ENCODE results near the gene SAP30BP. TPM values are rescaled to one million over a fixed set of nuclear protein-coding genes. Genes with fewer than 3 reads are reported as not detected.

SAP30BP gene
- polyA plus RNA-seq, 1 donor (not counting 4 experiments of a cell fraction or from before 2014, with no cell fraction given), result 99.0 TPM

DNA sequence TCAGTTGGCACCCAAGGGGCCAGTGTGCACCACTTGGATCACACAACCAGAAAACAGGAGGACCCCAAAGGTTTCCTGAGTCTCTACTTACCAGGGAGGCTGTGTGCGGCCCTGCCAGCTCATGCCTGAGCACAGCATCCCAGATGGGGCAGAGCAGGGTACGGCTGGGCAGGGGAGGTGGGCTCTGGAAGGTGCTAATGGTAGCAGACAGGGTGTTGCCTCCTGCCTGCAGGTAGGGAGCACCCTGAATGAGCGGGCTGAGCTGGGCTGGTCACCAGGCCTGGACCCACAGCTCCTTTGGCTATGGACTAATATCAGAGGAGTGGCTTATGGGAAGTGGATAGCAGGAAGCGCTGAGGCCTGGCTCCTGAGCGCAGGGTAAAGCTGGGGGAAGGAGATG is 14.8 kb upstream of the SAP30BP start:
- Histone ChIP-seq H3K9me1 (ENCODE audit: control insufficient read depth, extremely low read depth, insufficient read depth, low read length) (no peaks in the 10 kb centered on the region), H3K4me2 (ENCODE audit: control insufficient read depth, extremely low read depth, insufficient read depth, low read depth, low read length) (no peak overlapping the region), H4K20me1 (ENCODE audit: control insufficient read depth, extremely low read depth, insufficient read depth, low read length) (no peaks in the 10 kb centered on the region), H3K27me3 (ENCODE audit: control insufficient read depth, extremely low read depth, insufficient read depth, low read length) (no peaks in the 10 kb centered on the region), H2AFZ (ENCODE audit: control insufficient read depth, low read length) (no peak overlapping the region), H3K4me1 (ENCODE audit: control insufficient read depth, extremely low read depth, insufficient read depth, low read length) (no peaks in the 10 kb centered on the region), H3K4me3 (ENCODE audit: control insufficient read depth in 2 of 3, extremely low read depth in 1 of 3, insufficient read depth in 2 of 3, low read depth in 1 of 3, low read length in 3 of 3) (no peak overlapping the region), H3K9me3 (ENCODE audit: control insufficient read depth, low read depth, low read length) (no peaks in the 10 kb centered on the region), H3K36me3 (ENCODE audit: control insufficient read depth in 2 of 2, extremely low read depth in 1 of 2, insufficient read depth in 2 of 2, low read length in 2 of 2) (peaks cover 17 to 22% of the 10 kb centered on the region in 2 experiments), H3K27ac (ENCODE audit: control insufficient read depth, insufficient read depth, low read length) (no peak overlapping the region), H3K9ac (ENCODE audit: control insufficient read depth, extremely low read depth, insufficient read depth, low read length) (no peak overlapping the region), H3K79me2 (ENCODE audit: control insufficient read depth, insufficient read depth, low read length) (no peaks in the 10 kb centered on the region)
- DNase-seq (ENCODE audit: low read depth, low spot score) (no peak), FAIRE-seq (no peak)
- TF ChIP-seq, protein P1, sequence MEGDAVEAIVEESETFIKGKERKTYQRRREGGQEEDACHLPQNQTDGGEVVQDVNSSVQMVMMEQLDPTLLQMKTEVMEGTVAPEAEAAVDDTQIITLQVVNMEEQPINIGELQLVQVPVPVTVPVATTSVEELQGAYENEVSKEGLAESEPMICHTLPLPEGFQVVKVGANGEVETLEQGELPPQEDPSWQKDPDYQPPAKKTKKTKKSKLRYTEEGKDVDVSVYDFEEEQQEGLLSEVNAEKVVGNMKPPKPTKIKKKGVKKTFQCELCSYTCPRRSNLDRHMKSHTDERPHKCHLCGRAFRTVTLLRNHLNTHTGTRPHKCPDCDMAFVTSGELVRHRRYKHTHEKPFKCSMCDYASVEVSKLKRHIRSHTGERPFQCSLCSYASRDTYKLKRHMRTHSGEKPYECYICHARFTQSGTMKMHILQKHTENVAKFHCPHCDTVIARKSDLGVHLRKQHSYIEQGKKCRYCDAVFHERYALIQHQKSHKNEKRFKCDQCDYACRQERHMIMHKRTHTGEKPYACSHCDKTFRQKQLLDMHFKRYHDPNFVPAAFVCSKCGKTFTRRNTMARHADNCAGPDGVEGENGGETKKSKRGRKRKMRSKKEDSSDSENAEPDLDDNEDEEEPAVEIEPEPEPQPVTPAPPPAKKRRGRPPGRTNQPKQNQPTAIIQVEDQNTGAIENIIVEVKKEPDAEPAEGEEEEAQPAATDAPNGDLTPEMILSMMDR (optimal IDR thresholded peaks at IDR 0.05 in 1 of 3, IDR thresholded peaks at IDR 0.05 in 1 of 3, conservative IDR thresholded peaks at IDR 0.05 in 1 of 3; ENCODE audit: extremely low read depth in 1 of 3, insufficient read depth in 2 of 3, low read length in 3 of 3), result no peak
- dilution Hi-C loops (cut with MboI; ENCODE audit: extremely low pct_ligation_motif_present, low sequenced_read_pairs), result no loop called here

DNA sequence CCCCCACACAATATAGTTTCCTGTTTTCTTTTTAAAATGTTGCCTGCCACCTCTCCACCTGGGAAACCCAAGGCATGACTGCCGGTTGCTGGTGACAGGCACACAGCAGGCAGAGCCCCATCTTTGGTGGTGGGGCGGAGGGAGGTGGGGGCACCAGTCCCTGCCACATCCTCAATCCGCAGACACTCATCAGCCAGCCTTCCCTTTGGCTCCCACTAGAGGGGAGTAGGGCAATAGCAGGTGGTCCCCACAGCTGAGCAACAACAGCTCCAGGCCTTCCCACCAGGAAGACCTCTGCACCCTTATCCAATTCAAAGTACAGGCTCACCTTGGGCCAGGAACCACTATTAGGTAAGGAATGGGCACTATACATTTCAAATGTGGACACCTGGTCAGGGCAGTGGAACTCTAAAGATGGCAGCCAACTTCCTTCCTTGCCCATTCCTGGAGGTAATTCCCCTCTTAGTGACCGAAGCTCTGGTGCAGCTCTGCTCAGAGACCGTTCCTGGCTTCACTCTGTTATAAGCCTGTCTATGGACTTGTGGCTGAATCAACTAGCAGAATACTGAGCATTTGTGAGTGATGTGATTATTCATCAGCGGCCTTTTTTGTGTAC is 14.1 kb upstream of the SAP30BP start:
- Histone ChIP-seq H3K4me1 (ENCODE audit: control insufficient read depth, extremely low read depth, insufficient read depth, low read length) (no peaks in the 10 kb centered on the region), H3K4me2 (ENCODE audit: control insufficient read depth, extremely low read depth, insufficient read depth, low read depth, low read length) (no peak overlapping the region), H2AFZ (ENCODE audit: control insufficient read depth, low read length) (no peak overlapping the region), H3K27ac (ENCODE audit: control insufficient read depth, insufficient read depth, low read length) (no peak overlapping the region), H3K4me3 (ENCODE audit: control insufficient read depth in 2 of 3, extremely low read depth in 1 of 3, insufficient read depth in 2 of 3, low read depth in 1 of 3, low read length in 3 of 3) (no peak overlapping the region), H3K9me1 (ENCODE audit: control insufficient read depth, extremely low read depth, insufficient read depth, low read length) (no peaks in the 10 kb centered on the region), H3K9ac (ENCODE audit: control insufficient read depth, extremely low read depth, insufficient read depth, low read length) (no peak overlapping the region), H3K79me2 (ENCODE audit: control insufficient read depth, insufficient read depth, low read length) (no peaks in the 10 kb centered on the region), H3K36me3 (ENCODE audit: control insufficient read depth in 2 of 2, extremely low read depth in 1 of 2, insufficient read depth in 2 of 2, low read length in 2 of 2) (peaks cover 17 to 19% of the 10 kb centered on the region in 2 experiments), H3K9me3 (ENCODE audit: control insufficient read depth, low read depth, low read length) (no peaks in the 10 kb centered on the region), H3K27me3 (ENCODE audit: control insufficient read depth, extremely low read depth, insufficient read depth, low read length) (no peaks in the 10 kb centered on the region), H4K20me1 (ENCODE audit: control insufficient read depth, extremely low read depth, insufficient read depth, low read length) (no peaks in the 10 kb centered on the region)
- DNase-seq (ENCODE audit: low read depth, low spot score) (no peak), FAIRE-seq (no peak)
- dilution Hi-C loops (cut with MboI; ENCODE audit: extremely low pct_ligation_motif_present, low sequenced_read_pairs), result no loop called here
- TF ChIP-seq EZH2 (IDR thresholded peaks at IDR 0.05; ENCODE audit: low read length), result no peak
- TF ChIP-seq, protein P1 (optimal IDR thresholded peaks at IDR 0.05 in 1 of 3, IDR thresholded peaks at IDR 0.05 in 1 of 3, conservative IDR thresholded peaks at IDR 0.05 in 1 of 3; ENCODE audit: extremely low read depth in 1 of 3, insufficient read depth in 2 of 3, low read length in 3 of 3), result peak; percentile 78 to 84 (median 83)

All from keratinocyte (primary cell).